NT2/D1 (cell line): ENCODE data around the gene PLP2.

Source experiments
- DNase-seq: peaks from one replicate; pipeline ENCODE4 v3.0.0-alpha.2; 2011; ENCODE audit warnings: low read depth, low spot score
- H3K27me3 ChIP-seq: 2 replicates; pipeline ENCODE4 v1.6.0; 2011; ENCODE audit warnings: mild to moderate bottlenecking; ENCODE audit not compliant: insufficient read length, insufficient read depth
- H3K36me3 ChIP-seq: 2 replicates; pipeline ENCODE4 v1.6.1; 2011; ENCODE audit warnings: mild to moderate bottlenecking, low read length, mixed read lengths; ENCODE audit not compliant: insufficient read depth, insufficient read length
- H3K4me1 ChIP-seq: 2 replicates; pipeline ENCODE4 v1.5.1; 2011; ENCODE audit not compliant: insufficient read depth, insufficient read length
- H3K4me3 ChIP-seq: 2 replicates; pipeline ENCODE4 v1.5.1; 2011; ENCODE audit warnings: low read depth; ENCODE audit not compliant: insufficient read length
- H3K9ac ChIP-seq: 2 replicates; pipeline ENCODE4 v1.6.0; 2011; ENCODE audit warnings: low read depth; ENCODE audit not compliant: insufficient read length
- H3K9me3 ChIP-seq: 2 replicates; pipeline ENCODE4 v1.5.1; 2011; ENCODE audit warnings: mild to moderate bottlenecking, low read length; ENCODE audit not compliant: insufficient read depth
- SUZ12 ChIP-seq: IDR thresholded peaks from 2 replicates; pipeline ENCODE4 v1.6.1; 2011; ENCODE audit not compliant: insufficient read length, insufficient read depth; ENCODE audit errors: extremely low read depth
- YY1 ChIP-seq: IDR thresholded peaks from 2 replicates; pipeline ENCODE4 v1.6.1; 2011; ENCODE audit not compliant: insufficient read length, insufficient read depth
- ZNF274 ChIP-seq: IDR thresholded peaks from 2 replicates; pipeline ENCODE4 v1.6.1; 2011; ENCODE audit warnings: mild to moderate bottlenecking, low read depth, low read length

Gene PLP2

GRCh38 chrX:49214996-49215526, 43.4 kb downstream of the PLP2 start:
- H3K4me1 ChIP-seq, result no peaks in the 10 kb centered on the region
- no peak overlapping the region for H3K9ac ChIP-seq
- no peaks in the 10 kb centered on the region for H3K27me3 ChIP-seq
- H3K9me3 ChIP-seq, result no peaks in the 10 kb centered on the region
- TF ChIP-seq YY1, result no peak
- TF ChIP-seq ZNF274, result no peak
- no peak for TF ChIP-seq SUZ12
- H3K36me3 ChIP-seq, result no peaks in the 10 kb centered on the region
- no peak for DNase-seq
- H3K4me3 ChIP-seq, result no peak overlapping the region

GRCh38 chrX:49220100-49220499, 48.4 kb downstream of the PLP2 start:
- H3K4me3 ChIP-seq, result no peak overlapping the region
- no peaks in the 10 kb centered on the region for H3K36me3 ChIP-seq
- H3K4me1 ChIP-seq, result peaks cover 2% of the 10 kb centered on the region
- no peaks in the 10 kb centered on the region for H3K9me3 ChIP-seq
- no peak overlapping the region for H3K9ac ChIP-seq
- no peaks in the 10 kb centered on the region for H3K27me3 ChIP-seq
- no peak for DNase-seq
- TF ChIP-seq SUZ12, result no peak
- no peak for TF ChIP-seq YY1
- TF ChIP-seq ZNF274, result no peak

GRCh38 chrX:49221868-49222267, 50.2 kb downstream of the PLP2 start:
- Histone ChIP-seq H3K9ac (no peak overlapping the region), H3K4me1 (peaks cover 4% of the 10 kb centered on the region), H3K9me3 (no peaks in the 10 kb centered on the region), H3K4me3 (no peak overlapping the region), H3K27me3 (no peaks in the 10 kb centered on the region), H3K36me3 (no peaks in the 10 kb centered on the region)
- no peak for DNase-seq
- TF ChIP-seq ZNF274 (no peak), YY1 (no peak), SUZ12 (no peak)
